22Rv1 (cell line): ENCODE results near the gene CDC25B.

Source experiments
- H3K27ac ChIP-seq: fragments of 450-650 bp; 2 replicates; pipeline ENCODE4 v1.5.1; 2017
- ZFX ChIP-seq: fragments of 450-650 bp; IDR thresholded peaks from 2 replicates; pipeline ENCODE4 v1.6.1; 2017; ENCODE audit warnings: antibody characterized with exemption, borderline replicate concordance
- TF ChIP-seq, protein P1 (sequence below): fragments of 450-650 bp; IDR thresholded peaks from 2 replicates; pipeline ENCODE4 v1.5.1; 2017; ENCODE audit warnings: mild to moderate bottlenecking

Gene CDC25B

DNA sequence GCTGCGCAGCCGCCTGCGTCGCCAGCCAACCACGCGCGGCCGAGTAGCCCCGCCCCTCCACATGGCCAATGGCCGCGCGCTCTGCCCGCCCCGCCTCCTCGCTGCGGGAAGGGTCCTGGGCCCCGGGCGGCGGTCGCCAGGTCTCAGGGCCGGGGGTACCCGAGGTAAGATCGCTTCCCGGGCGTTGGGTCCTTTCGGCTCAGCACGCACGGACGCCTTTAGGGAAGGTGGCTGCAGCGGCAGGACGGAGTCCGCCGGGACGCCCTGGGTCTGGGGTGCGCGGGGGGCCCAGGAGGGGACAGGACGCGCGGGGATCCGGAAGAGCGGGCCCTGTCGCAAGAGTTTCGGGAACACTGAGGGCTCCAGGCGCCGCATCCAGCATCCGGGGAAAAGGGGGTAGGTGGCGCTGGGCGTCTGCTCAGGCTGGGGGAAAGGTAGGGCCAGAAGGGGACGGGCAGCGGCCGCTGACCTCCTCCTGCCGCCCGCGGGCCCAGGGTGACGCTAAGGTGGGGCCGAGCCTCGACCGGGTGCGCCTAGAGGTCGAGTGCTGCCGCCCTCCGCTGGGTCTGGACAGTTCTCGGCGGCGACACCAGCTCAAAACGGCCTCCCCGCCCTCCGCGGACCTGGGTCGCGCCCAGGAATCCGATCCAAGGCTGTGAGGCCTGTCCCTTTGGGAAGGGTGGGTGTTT, 50.8 kb downstream of the CDC25B start, which contains the start of gene MAVS:
MAVS (plus strand) TSS at position 95 of the 689 bp plus-strand sequence. CDS start 7,791 bp downstream, outside the sequence.
- TF ChIP-seq ZFX, result no peak
- TF ChIP-seq, protein P1, sequence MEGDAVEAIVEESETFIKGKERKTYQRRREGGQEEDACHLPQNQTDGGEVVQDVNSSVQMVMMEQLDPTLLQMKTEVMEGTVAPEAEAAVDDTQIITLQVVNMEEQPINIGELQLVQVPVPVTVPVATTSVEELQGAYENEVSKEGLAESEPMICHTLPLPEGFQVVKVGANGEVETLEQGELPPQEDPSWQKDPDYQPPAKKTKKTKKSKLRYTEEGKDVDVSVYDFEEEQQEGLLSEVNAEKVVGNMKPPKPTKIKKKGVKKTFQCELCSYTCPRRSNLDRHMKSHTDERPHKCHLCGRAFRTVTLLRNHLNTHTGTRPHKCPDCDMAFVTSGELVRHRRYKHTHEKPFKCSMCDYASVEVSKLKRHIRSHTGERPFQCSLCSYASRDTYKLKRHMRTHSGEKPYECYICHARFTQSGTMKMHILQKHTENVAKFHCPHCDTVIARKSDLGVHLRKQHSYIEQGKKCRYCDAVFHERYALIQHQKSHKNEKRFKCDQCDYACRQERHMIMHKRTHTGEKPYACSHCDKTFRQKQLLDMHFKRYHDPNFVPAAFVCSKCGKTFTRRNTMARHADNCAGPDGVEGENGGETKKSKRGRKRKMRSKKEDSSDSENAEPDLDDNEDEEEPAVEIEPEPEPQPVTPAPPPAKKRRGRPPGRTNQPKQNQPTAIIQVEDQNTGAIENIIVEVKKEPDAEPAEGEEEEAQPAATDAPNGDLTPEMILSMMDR, result no peak
- H3K27ac ChIP-seq, result peak within 1 kb of the TSS; percentile 71

DNA sequence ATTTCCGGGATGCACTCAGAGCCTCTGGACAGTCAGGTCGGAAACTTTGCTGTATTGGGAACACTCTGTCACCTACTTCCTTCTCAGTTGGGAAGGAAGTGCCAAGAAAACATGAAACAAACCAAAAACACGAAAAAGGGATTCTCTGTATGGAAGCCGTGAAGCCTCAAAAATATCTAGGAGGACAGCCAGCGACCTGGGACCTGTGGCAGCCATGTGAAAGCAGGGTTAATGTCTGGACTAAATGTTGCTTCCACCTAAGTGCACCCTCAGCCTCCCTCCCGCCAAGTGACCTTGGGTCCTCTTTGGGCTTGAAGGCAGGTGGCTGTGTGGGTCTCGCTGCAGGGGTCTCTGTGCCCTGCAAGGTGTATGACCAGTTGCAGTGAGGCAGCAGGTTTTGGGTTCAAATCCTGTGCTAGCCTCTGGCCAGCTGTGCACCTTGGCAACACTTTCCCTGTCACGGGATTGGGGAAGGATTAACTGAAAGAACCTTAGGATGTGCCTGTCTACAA, 51.4 kb downstream of the CDC25B start:
- no peak for TF ChIP-seq ZFX
- TF ChIP-seq, protein P1, result no peak
- peak overlapping the region; percentile 71 for H3K27ac ChIP-seq

DNA sequence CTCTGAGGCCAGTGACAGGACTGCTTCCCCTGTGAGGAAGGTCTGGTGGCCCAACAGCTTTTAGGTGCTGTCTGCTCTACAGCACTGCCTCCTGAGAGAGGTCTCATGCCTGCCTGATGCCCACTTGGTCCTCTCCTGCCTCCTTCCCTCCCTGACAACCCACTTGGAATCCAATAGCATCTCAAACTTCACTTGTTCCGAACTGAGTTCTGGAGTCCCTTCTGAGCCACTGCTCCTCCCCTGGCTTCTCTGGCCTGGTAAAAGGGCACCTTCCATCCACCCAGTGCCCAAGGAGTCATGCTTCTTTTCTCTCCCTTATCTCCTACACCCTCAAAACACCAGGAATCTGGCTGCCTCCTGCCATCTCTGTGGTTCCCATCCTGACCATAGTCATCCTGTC, 52.5 kb downstream of the CDC25B start:
- H3K27ac ChIP-seq, result no peak overlapping the region
- no peak for TF ChIP-seq ZFX
- TF ChIP-seq, protein P1, result no peak

DNA sequence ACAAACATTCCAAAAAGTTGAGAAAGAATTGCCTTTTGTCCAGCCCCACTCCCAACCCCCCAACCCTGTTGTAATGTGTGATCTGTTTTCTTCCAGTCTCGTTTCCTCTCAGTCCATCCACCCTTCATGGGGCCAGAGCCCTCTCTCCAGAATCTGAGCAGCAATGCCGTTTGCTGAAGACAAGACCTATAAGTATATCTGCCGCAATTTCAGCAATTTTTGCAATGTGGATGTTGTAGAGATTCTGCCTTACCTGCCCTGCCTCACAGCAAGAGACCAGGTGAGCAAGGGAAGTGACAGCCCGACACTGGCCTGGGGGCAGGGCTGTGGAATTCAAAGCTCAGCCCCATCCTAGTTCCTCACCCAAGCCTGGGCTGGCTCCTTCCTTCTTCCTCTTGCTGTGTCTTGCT, 58.4 kb downstream of the CDC25B start:
- 0 out of 2 replicates have a peak overlapping the region, but pooled peaks have one; percentile 17 for H3K27ac ChIP-seq
- TF ChIP-seq, protein P1, result no peak
- no peak for TF ChIP-seq ZFX
